NOMO-1 treated with DMSO at 0.1 percent for 48 hours (cell line): ENCODE measurements around the gene ZNF500.
"Not testable (repeated sequence)": the region's sequence is repeated elsewhere in the genome, so short reads cannot be mapped to it uniquely, and the experiment has no call there.

ENCODE experiments used
- DNase-seq: peaks from one replicate; lab custom pipeline; 2025; ENCODE audit not compliant: unreplicated experiment; lab: John Stamatoyannopoulos, UW

The ZNF500 gene

GRCh38 chr16:4796982-4797804 lies 30.2 kb upstream of the ZNF500 start:
- no peak for DNase-seq

GRCh38 chr16:4795828-4796572 lies 29.0 kb upstream of the ZNF500 start:
- DNase-seq: no peak

GRCh38 chr16:4795181-4795827 lies 28.3 kb upstream of the ZNF500 start, which contains the start of gene SMIM22:
SMIM22 (plus strand) TSS chr16:4795369; CDS start chr16:4795735, 366 bp downstream.
- DNase-seq: no peak

GRCh38 chr16:4792951-4793513 lies 26.1 kb upstream of the ZNF500 start:
- no peak for DNase-seq

GRCh38 chr16:4790871-4791270 lies 23.9 kb upstream of the ZNF500 start:
- no peak for DNase-seq

- no peak for DNase-seq
These were observed 23.3 kb upstream of the ZNF500 start for GRCh38 chr16:4790261-4790660.

- DNase-seq: no peak
These were observed 21.9 kb upstream of the ZNF500 start for GRCh38 chr16:4788910-4789309.

GRCh38 chr16:4788489-4788889 lies 21.5 kb upstream of the ZNF500 start:
- no peak for DNase-seq

- no peak for DNase-seq
These were observed 20.9 kb upstream of the ZNF500 start, which contains the start of gene SEPTIN12 for GRCh38 chr16:4787627-4788482. SEPTIN12 (minus strand) TSS chr16:4788345; CDS start chr16:4787645, 700 bp downstream.

- DNase-seq: no peak
These were observed 20.1 kb upstream of the ZNF500 start for GRCh38 chr16:4787068-4787467.

- DNase-seq: no peak
These were observed 18.9 kb upstream of the ZNF500 start for GRCh38 chr16:4785758-4786433.

GRCh38 chr16:4784444-4784987 lies 17.6 kb upstream of the ZNF500 start:
- not testable (repeated sequence) for DNase-seq

GRCh38 chr16:4783951-4784336 lies 17.0 kb upstream of the ZNF500 start:
- DNase-seq: no peak

- no peak for DNase-seq
These were observed 16.4 kb upstream of the ZNF500 start for GRCh38 chr16:4783251-4783950.

- DNase-seq: no peak
These were observed 13.3 kb upstream of the ZNF500 start for GRCh38 chr16:4780235-4780634.

GRCh38 chr16:4778050-4778392 lies 11.1 kb upstream of the ZNF500 start:
- no peak for DNase-seq

- DNase-seq: no peak
These were observed 10.5 kb upstream of the ZNF500 start for GRCh38 chr16:4777339-4778049.

GRCh38 chr16:4776141-4776705 lies 9.3 kb upstream of the ZNF500 start:
- DNase-seq: no peak
